HepG2 (cell line): Measurements from ENCODE around the gene CD84. TPM values are rescaled to one million over a fixed set of nuclear protein-coding genes. Genes with fewer than 3 reads are reported as not detected.

ENCODE experiments used
- ATAC-seq: fragments of 200-7000 bp; cut with Tn5 transposase; 3 replicates; pipeline ENCODE4 v1.9.1; 2020; ENCODE audit warnings: mild to moderate bottlenecking, moderate library complexity
- BruUV-seq: library from RNA; stranded (reverse); fragments of 400-500 nt; replicated peaks from 2 replicates; lab custom pipeline; 2021; lab: Mats Ljungman, UMichigan
- CTCF ChIA-PET: fragments of 300-600 bp; formaldehyde crosslinking; extraction: SDS; loops from one replicate; lab custom pipeline; 2021; ENCODE audit warnings: low total read pairs, inconsistent platforms, low intra/inter-chr PET ratio; lab: Yijun Ruan, JAX
- POLR2A ChIA-PET: fragments of 350-600 bp; sonication (Branson Sonifier 250); formaldehyde crosslinking; loops from one replicate; lab custom pipeline; 2020; ENCODE audit warnings: antibody characterized with exemption, inconsistent platforms; lab: Yijun Ruan, JAX
- DNase-seq: peaks from one replicate; pipeline ENCODE4 v3.0.0-alpha.2; 2015; ENCODE audit warnings: low spot score
- FAIRE-seq: peaks from 3 replicates; lab custom pipeline; 2011; peaks lifted over from hg19 to GRCh38; lab: Jason Lieb, UNC
- H2AFZ ChIP-seq: one replicate; pipeline ENCODE4 v1.6.1; 2011; ENCODE audit warnings: low read length, inconsistent platforms
- H3K27ac ChIP-seq: fragments of 300-600 bp; 3 replicates; pipeline ENCODE4 v1.8.0; 2011; ENCODE audit warnings: mixed run types, mild to moderate bottlenecking, mixed read lengths, low read length, inconsistent platforms; ENCODE audit not compliant: insufficient read depth; ENCODE audit errors: extremely low read length
- H3K27me3 ChIP-seq, 2 experiments: fragments of 200-600 bp in 1 of 2; 2 replicates in 1 of 2; 3 replicates in 1 of 2; pipeline versions ENCODE4 v1.6.0 to v1.8.0; 2011; ENCODE audit warnings: low read length in 2 of 2, mild to moderate bottlenecking in 2 of 2, moderate library complexity in 2 of 2, inconsistent platforms in 1 of 2; ENCODE audit not compliant: insufficient read depth in 2 of 2, control insufficient read depth in 1 of 2
- H3K36me3 ChIP-seq, 2 experiments: fragments of 200-600 bp in 1 of 2; replicated peaks in 1 of 2; 2 replicates in 1 of 2; 3 replicates in 1 of 2; pipeline versions ENCODE4 v1.5.1 to v1.8.0; 2011; ENCODE audit warnings: low read length in 2 of 2, inconsistent platforms in 1 of 2; ENCODE audit not compliant: insufficient read depth in 2 of 2, control insufficient read depth in 1 of 2
- H3K4me1 ChIP-seq: 2 replicates; pipeline ENCODE4 v1.5.1; 2012; ENCODE audit warnings: low read length, inconsistent platforms; ENCODE audit not compliant: insufficient read depth
- H3K4me2 ChIP-seq: 2 replicates; pipeline ENCODE4 v1.6.0; 2011; ENCODE audit warnings: low read depth, low read length, inconsistent platforms
- H3K4me3 ChIP-seq, 3 experiments: fragments of 200-600 bp in 1 of 3; sonication (generic), shearing (Covaris generic) in 1 of 3; replicated peaks in 1 of 3; 2 replicates each; pipeline ENCODE4 v1.5.1; 2011 to 2016; ENCODE audit warnings: low read length in 3 of 3, inconsistent platforms in 2 of 3, low read depth in 2 of 3, mild to moderate bottlenecking in 2 of 3, control low read depth in 1 of 3, mixed read lengths in 1 of 3; ENCODE audit not compliant: insufficient read depth in 1 of 3
- H3K79me2 ChIP-seq: one replicate; pipeline ENCODE4 v1.6.1; 2011; ENCODE audit warnings: low read length, inconsistent platforms; ENCODE audit not compliant: insufficient read depth
- H3K9ac ChIP-seq: 2 replicates; pipeline ENCODE4 v1.6.0; 2011; ENCODE audit warnings: mild to moderate bottlenecking, low read depth, low read length, inconsistent platforms; ENCODE audit not compliant: insufficient read depth
- H3K9me3 ChIP-seq: 2 replicates; pipeline ENCODE4 v1.5.1; 2012; ENCODE audit warnings: mild to moderate bottlenecking, low read length
- H4K20me1 ChIP-seq: 2 replicates; pipeline ENCODE4 v1.6.0; 2011; ENCODE audit warnings: inconsistent platforms, mild to moderate bottlenecking, low read length, moderate library complexity; ENCODE audit not compliant: insufficient read depth
- CBFB ChIP-seq: sonication (generic); formaldehyde crosslinking; IDR thresholded peaks from 2 replicates; pipeline ENCODE4 v1.4.0; 2020; ENCODE audit warnings: missing genetic modification reagents
- POLR2G ChIP-seq: fragments of 200-400 bp; formaldehyde crosslinking; IDR thresholded peaks from 2 replicates; pipeline ENCODE4 v1.6.1; 2018; ENCODE audit warnings: mild to moderate bottlenecking, low read depth, low read length, moderate library complexity
- ZFP62 ChIP-seq: sonication (generic); formaldehyde crosslinking; IDR thresholded peaks from 2 replicates; pipeline ENCODE4 v1.4.0; 2020; ENCODE audit warnings: missing genetic modification reagents
- ZFX ChIP-seq: sonication (generic); formaldehyde crosslinking; IDR thresholded peaks from 2 replicates; pipeline ENCODE4 v1.4.0; 2020; ENCODE audit warnings: mild to moderate bottlenecking, low read depth, missing genetic modification reagents, moderate library complexity
- ZSCAN9 ChIP-seq: IDR thresholded peaks from 2 replicates; pipeline ENCODE4 v1.6.1; 2016; ENCODE audit warnings: borderline replicate concordance
- WGBS: methylation state at CpG from one replicate; pipeline ENCODE4 v1.1.6; 2017; ENCODE audit warnings: low lambda C conversion rate; 5-methylcytosine and 5-hydroxymethylcytosine counted together
- in situ Hi-C: cut with HindIII; loops from 2 replicates; pipeline ENCODE4 v1.10.0; 2017; ENCODE audit warnings: low pct_unique_long_range_greater_than_20kb; ENCODE audit not compliant: extremely low pct_ligation_motif_present
- intact Hi-C: fragments of 100-400 bp; cut with micrococcal nuclease; formaldehyde crosslinking; loops from one replicate; pipeline ENCODE4 v1.10.0; 2022; ENCODE audit not compliant: unreplicated experiment
- polyA plus RNA-seq, 8 experiments: library from polyadenylated mRNA; depleted of rRNA in 3 of 8; stranded (reverse) in 7 of 8; unstranded in 1 of 8; fragments of >200 nt; fragmentation: Illumina TruSeq in 4 of 8; extraction: Trizol in 4 of 8; gene quantifications; 2 replicates each; pipeline versions ENCODE4 v1.2.1 to v1.2.3, GENCODE V29; 2011 to 2016; ENCODE audit warnings: low read depth in 4 of 8, missing spikeins in 1 of 8, mixed read lengths in 1 of 8; ENCODE audit not compliant: insufficient read depth in 1 of 8
- total RNA-seq, 5 experiments: library from RNA; depleted of rRNA; stranded (reverse); fragments of >200 nt; fragmentation: Illumina TruSeq; extraction: Trizol; gene quantifications; 2 replicates each; pipeline ENCODE4 v1.2.3, GENCODE V29; 2016; ENCODE audit warnings: low read depth in 1 of 5
- TF ChIP-seq, protein P1 (sequence below): sonication (generic); formaldehyde crosslinking; IDR thresholded peaks from 2 replicates; pipeline ENCODE4 v1.4.0; 2020; ENCODE audit warnings: missing genetic modification reagents
- TF ChIP-seq, protein P2 (sequence below): sonication (generic); formaldehyde crosslinking; IDR thresholded peaks from 2 replicates; pipeline ENCODE4 v1.9.0; 2022; ENCODE audit warnings: missing genetic modification reagents, mild to moderate bottlenecking, borderline replicate concordance

Gene CD84
- total and polyA plus RNA-seq, 2 of the 13 experiments (the other 11 are each of a cell fraction or from before 2014, with no cell fraction given) = not detected

DNA sequence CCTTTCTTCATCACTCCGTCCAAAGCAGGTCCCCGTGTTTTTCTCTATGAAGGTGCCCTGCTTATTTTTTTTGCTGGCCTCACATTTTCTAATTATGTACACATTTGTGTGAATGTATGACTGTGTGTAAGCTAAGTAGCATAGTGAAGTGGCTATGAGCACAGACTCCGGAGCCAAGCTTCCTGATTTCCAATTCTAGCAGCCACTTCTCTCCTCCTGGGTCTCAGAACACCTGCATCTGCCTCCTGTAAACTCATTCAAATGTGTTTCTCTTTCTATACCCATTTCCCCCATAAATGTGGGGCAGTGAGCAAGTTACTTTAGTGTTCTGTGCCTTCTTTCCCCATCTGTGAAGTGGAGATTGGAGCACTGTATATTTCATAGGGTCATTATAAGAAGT, 58.3 kb downstream of the CD84 start:
- BruUV-seq = no TSS peak
- in situ Hi-C loops = no loop called here
- no peak for ATAC-seq
- DNase-seq = no peak
- no peak overlapping the region for H3K4me2 ChIP-seq
- intact Hi-C loops = no loop called here
- no peaks in the 10 kb centered on the region for H3K9me3 ChIP-seq
- no peaks in the 10 kb centered on the region for H3K27me3 ChIP-seq
- no peak overlapping the region for H3K4me3 ChIP-seq
- H3K9ac ChIP-seq = no peak overlapping the region
- H2AFZ ChIP-seq = no peak overlapping the region
- no peak overlapping the region for H3K27ac ChIP-seq
- no peaks in the 10 kb centered on the region for H3K36me3 ChIP-seq
- ChIA-PET POLR2A (no interaction called here), CTCF (no interaction called here)
- TF ChIP-seq CBFB (no peak), ZSCAN9 (no peak), ZFX (CRISPR knock-in tag) (no peak), POLR2G (no peak), ZFP62 (CRISPR knock-in tag) (no peak)
- TF ChIP-seq, protein P1, sequence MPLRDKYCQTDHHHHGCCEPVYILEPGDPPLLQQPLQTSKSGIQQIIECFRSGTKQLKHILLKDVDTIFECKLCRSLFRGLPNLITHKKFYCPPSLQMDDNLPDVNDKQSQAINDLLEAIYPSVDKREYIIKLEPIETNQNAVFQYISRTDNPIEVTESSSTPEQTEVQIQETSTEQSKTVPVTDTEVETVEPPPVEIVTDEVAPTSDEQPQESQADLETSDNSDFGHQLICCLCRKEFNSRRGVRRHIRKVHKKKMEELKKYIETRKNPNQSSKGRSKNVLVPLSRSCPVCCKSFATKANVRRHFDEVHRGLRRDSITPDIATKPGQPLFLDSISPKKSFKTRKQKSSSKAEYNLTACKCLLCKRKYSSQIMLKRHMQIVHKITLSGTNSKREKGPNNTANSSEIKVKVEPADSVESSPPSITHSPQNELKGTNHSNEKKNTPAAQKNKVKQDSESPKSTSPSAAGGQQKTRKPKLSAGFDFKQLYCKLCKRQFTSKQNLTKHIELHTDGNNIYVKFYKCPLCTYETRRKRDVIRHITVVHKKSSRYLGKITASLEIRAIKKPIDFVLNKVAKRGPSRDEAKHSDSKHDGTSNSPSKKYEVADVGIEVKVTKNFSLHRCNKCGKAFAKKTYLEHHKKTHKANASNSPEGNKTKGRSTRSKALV (CRISPR knock-in tag) = no peak
- TF ChIP-seq, protein P2, sequence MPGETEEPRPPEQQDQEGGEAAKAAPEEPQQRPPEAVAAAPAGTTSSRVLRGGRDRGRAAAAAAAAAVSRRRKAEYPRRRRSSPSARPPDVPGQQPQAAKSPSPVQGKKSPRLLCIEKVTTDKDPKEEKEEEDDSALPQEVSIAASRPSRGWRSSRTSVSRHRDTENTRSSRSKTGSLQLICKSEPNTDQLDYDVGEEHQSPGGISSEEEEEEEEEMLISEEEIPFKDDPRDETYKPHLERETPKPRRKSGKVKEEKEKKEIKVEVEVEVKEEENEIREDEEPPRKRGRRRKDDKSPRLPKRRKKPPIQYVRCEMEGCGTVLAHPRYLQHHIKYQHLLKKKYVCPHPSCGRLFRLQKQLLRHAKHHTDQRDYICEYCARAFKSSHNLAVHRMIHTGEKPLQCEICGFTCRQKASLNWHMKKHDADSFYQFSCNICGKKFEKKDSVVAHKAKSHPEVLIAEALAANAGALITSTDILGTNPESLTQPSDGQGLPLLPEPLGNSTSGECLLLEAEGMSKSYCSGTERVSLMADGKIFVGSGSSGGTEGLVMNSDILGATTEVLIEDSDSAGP (CRISPR knock-in tag) = no peak
- H4K20me1 ChIP-seq = no peaks in the 10 kb centered on the region
- FAIRE-seq = no peak
- 49% methylated on average over 3 of the region's 3 CpGs for WGBS
- no peaks in the 10 kb centered on the region for H3K4me1 ChIP-seq
- no peaks in the 10 kb centered on the region for H3K79me2 ChIP-seq
